ENCODE measurements around the gene ERGIC3. TPM values are rescaled to one million over a fixed set of nuclear protein-coding genes. Genes with fewer than 3 reads are reported as not detected.

Gene ERGIC3
- total and polyA plus RNA-seq, 2 of the 4 experiments (the other 2 are of a cell fraction): 434 to 438 TPM

DNA sequence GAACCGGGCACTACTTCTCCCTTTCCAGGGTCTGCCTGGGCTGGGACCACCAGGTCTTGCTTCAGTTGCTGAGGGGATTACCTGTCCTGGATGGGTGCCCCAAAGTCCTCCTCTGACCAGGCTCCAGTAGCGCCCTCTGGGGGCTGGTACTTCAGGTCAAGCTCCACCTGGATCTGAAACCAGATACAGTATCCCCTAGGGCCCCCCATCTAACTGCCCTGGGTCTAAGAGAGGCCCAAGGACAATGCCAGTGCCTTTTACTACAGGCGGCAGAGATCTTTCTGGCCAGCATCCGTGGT is 62.5 kb downstream of the ERGIC3 start:
- intact Hi-C loops (cut with micrococcal nuclease): no loop called here
- peaks cover 3% of the 10 kb centered on the region for H3K4me1 ChIP-seq (ENCODE audit: control insufficient read depth, insufficient read depth, low read length)
- ChIA-PET POLR2A (ENCODE audit: unreplicated experiment) (no interaction called here), CTCF (no interaction called here)
- H3K36me3 ChIP-seq (ENCODE audit: control insufficient read depth, insufficient read depth, low read length): no peaks in the 10 kb centered on the region
- in situ Hi-C loops (cut with MboI; ENCODE audit: low sequenced_read_pairs): no loop called here
- no peak overlapping the region for H3K18ac ChIP-seq (ENCODE audit: low read depth, low read length)
- H3K4me3 ChIP-seq (ENCODE audit: insufficient read depth, low read depth, low read length): no peak overlapping the region
- H2AK9ac ChIP-seq (replicated peaks; ENCODE audit: low read depth, low read length, poor library complexity): no peak overlapping the region
- H2BK5ac ChIP-seq (ENCODE audit: low read depth, low read length, poor library complexity, severe bottlenecking): no peak overlapping the region
- H3K56ac ChIP-seq (ENCODE audit: extremely low read depth, insufficient read depth, low read length): no peak overlapping the region
- H3K4me2 ChIP-seq (ENCODE audit: low read depth, low read length): no peak overlapping the region
- peaks cover 30% of the 10 kb centered on the region for H3K27me3 ChIP-seq (ENCODE audit: control insufficient read depth, insufficient read depth, low read length)
- H3K9me1 ChIP-seq (ENCODE audit: insufficient read depth, low read length): no peaks in the 10 kb centered on the region
- H2BK15ac ChIP-seq (ENCODE audit: low read depth, low read length): no peak overlapping the region
- dilution Hi-C loops (cut with HindIII; ENCODE audit: low sequenced_read_pairs, unreplicated experiment): no loop called here
- no peak overlapping the region for H3K14ac ChIP-seq (replicated peaks; ENCODE audit: low read depth, low read length)
- TF ChIP-seq CEBPB (IDR thresholded peaks at IDR 0.05; ENCODE audit: low read depth, low read length) (no peak), SMC3 (IDR thresholded peaks at IDR 0.05; ENCODE audit: low read depth, low read length) (no peak), MAFK (IDR thresholded peaks at IDR 0.05; ENCODE audit: low read depth, low read length) (no peak), RAD21 (IDR thresholded peaks at IDR 0.05; ENCODE audit: low read length) (no peak), MAZ (IDR thresholded peaks at IDR 0.05; ENCODE audit: borderline replicate concordance, low read depth, low read length) (no peak), FOS (IDR thresholded peaks at IDR 0.05; ENCODE audit: low read depth, low read length) (no peak), RFX5 (IDR thresholded peaks at IDR 0.05; ENCODE audit: low read depth, low read length) (no peak), MXI1 (IDR thresholded peaks at IDR 0.05; ENCODE audit: borderline replicate concordance, low read depth, low read length) (no peak), CHD1 (IDR thresholded peaks at IDR 0.05; ENCODE audit: low read depth, low read length) (no peak), NFE2L2 (IDR thresholded peaks at IDR 0.05; ENCODE audit: low read depth, low read length) (no peak), RCOR1 (IDR thresholded peaks at IDR 0.05; ENCODE audit: insufficient replicate concordance, low read length) (no peak), POLR2A (IDR thresholded peaks at IDR 0.05; ENCODE audit: low read depth, low read length) (no peak), BHLHE40 (IDR thresholded peaks at IDR 0.05; ENCODE audit: low read depth, low read length) (no peak)
- TF ChIP-seq, protein P1, sequence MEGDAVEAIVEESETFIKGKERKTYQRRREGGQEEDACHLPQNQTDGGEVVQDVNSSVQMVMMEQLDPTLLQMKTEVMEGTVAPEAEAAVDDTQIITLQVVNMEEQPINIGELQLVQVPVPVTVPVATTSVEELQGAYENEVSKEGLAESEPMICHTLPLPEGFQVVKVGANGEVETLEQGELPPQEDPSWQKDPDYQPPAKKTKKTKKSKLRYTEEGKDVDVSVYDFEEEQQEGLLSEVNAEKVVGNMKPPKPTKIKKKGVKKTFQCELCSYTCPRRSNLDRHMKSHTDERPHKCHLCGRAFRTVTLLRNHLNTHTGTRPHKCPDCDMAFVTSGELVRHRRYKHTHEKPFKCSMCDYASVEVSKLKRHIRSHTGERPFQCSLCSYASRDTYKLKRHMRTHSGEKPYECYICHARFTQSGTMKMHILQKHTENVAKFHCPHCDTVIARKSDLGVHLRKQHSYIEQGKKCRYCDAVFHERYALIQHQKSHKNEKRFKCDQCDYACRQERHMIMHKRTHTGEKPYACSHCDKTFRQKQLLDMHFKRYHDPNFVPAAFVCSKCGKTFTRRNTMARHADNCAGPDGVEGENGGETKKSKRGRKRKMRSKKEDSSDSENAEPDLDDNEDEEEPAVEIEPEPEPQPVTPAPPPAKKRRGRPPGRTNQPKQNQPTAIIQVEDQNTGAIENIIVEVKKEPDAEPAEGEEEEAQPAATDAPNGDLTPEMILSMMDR (conservative IDR thresholded peaks at IDR 0.05; ENCODE audit: low read depth, low read length): no peak
- TF ChIP-seq, protein P2, sequence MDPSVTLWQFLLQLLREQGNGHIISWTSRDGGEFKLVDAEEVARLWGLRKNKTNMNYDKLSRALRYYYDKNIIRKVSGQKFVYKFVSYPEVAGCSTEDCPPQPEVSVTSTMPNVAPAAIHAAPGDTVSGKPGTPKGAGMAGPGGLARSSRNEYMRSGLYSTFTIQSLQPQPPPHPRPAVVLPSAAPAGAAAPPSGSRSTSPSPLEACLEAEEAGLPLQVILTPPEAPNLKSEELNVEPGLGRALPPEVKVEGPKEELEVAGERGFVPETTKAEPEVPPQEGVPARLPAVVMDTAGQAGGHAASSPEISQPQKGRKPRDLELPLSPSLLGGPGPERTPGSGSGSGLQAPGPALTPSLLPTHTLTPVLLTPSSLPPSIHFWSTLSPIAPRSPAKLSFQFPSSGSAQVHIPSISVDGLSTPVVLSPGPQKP (IDR thresholded peaks at IDR 0.05; ENCODE audit: borderline replicate concordance, low read depth, low read length): no peak
- TF ChIP-seq, protein P3, sequence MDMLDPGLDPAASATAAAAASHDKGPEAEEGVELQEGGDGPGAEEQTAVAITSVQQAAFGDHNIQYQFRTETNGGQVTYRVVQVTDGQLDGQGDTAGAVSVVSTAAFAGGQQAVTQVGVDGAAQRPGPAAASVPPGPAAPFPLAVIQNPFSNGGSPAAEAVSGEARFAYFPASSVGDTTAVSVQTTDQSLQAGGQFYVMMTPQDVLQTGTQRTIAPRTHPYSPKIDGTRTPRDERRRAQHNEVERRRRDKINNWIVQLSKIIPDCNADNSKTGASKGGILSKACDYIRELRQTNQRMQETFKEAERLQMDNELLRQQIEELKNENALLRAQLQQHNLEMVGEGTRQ (IDR thresholded peaks at IDR 0.05; ENCODE audit: low read depth, low read length): no peak
- H3K9ac ChIP-seq (ENCODE audit: low read depth, low read length): no peak overlapping the region
- no peak overlapping the region for H2AK5ac ChIP-seq (ENCODE audit: low read depth, low read length)
- no peaks in the 10 kb centered on the region for H3K79me1 ChIP-seq (ENCODE audit: low read depth in 1 of 2, low read length in 2 of 2)
- H3K4ac ChIP-seq (ENCODE audit: low read depth, low read length): no peak overlapping the region
- H2BK120ac ChIP-seq (ENCODE audit: low read depth, low read length): no peak overlapping the region
- H2BK20ac ChIP-seq (ENCODE audit: low read depth, low read length): no peak overlapping the region
- H3K27ac ChIP-seq (ENCODE audit: insufficient read depth, low read length): no peak overlapping the region
- no peaks in the 10 kb centered on the region for H3K9me3 ChIP-seq (ENCODE audit: control insufficient read depth, insufficient read depth, low read length)
- no peak for ATAC-seq (ENCODE audit: low read depth)
- BruUV-seq (replicated peaks): no TSS peak
- DNase-seq: no peak
- no peak overlapping the region for H4K8ac ChIP-seq (ENCODE audit: low read depth in 2 of 2, low read length in 2 of 2)
- 57% methylated on average over 1 of the region's 4 CpGs; no CpG with 5 or more reads in 1 of the 2 experiments for WGBS, 2 experiments (ENCODE audit: extremely low coverage in 2 of 2, insufficient read length in 1 of 2)
- no peak overlapping the region for H4K5ac ChIP-seq (ENCODE audit: low read depth, low read length)
- no peak overlapping the region for H2AFZ ChIP-seq (replicated peaks; ENCODE audit: low read length, poor library complexity)
- no peak overlapping the region for H4K91ac ChIP-seq (ENCODE audit: insufficient read depth, low read depth, low read length)
- no peaks in the 10 kb centered on the region; the same call in 1 of the 2 replicates for H4K20me1 ChIP-seq (ENCODE audit: insufficient read depth, low read length)
- no peak overlapping the region for H3K23ac ChIP-seq (ENCODE audit: low read depth, low read length)

Measured in IMR-90 (cell line).